Measurements from ENCODE around the gene RPL4.

- no peak for TF ChIP-seq CTCF (IDR thresholded peaks at IDR 0.05; ENCODE audit: borderline replicate concordance, extremely low read depth, low read length, poor library complexity, severe bottlenecking)
- no peak for TF ChIP-seq EZH2 (IDR thresholded peaks at IDR 0.05; ENCODE audit: borderline replicate concordance, low read depth, low read length, severe bottlenecking)
Observed at GRCh38 chr15:66515901-66516322, 11.3 kb upstream of the RPL4 start.

Measured in DND-41 (cell line).